CD8-positive, alpha-beta memory T cell (primary cell): Measurements from ENCODE around the gene SHISA7. TPM values are rescaled to one million over a fixed set of nuclear protein-coding genes. Genes with fewer than 3 reads are reported as not detected.

Source experiments
- CTCF ChIA-PET: fragments of 350-600 bp; sonication (Branson Sonifier 250); formaldehyde crosslinking; loops from one replicate; lab custom pipeline; 2021; ENCODE audit warnings: antibody characterized with exemption; lab: Charles Lee
- POLR2A ChIA-PET: fragments of 350-600 bp; sonication (Branson Sonifier 250); formaldehyde crosslinking; loops from one replicate; lab custom pipeline; 2021; ENCODE audit warnings: antibody characterized with exemption; lab: Charles Lee
- DNase-seq, 5 donors: peaks; one replicate each; pipeline versions ENCODE4 v3.0.0 to v3.0.0-alpha.2; 2020 to 2022; ENCODE audit warnings: mixed read lengths in 1 of 5
- H3K27ac ChIP-seq: one replicate; pipeline ENCODE4 v1.7.0; 2013; ENCODE audit warnings: low read depth, mild to moderate bottlenecking, low read length, moderate library complexity
- H3K27me3 ChIP-seq: 2 replicates; pipeline ENCODE4 v1.7.0; 2013; ENCODE audit warnings: low read length, mild to moderate bottlenecking; ENCODE audit not compliant: insufficient read depth, poor library complexity, severe bottlenecking
- H3K36me3 ChIP-seq: 2 replicates; pipeline ENCODE4 v1.7.0; 2013; ENCODE audit warnings: mild to moderate bottlenecking, low read length, moderate library complexity; ENCODE audit not compliant: insufficient read depth
- H3K4me1 ChIP-seq: 2 replicates; pipeline ENCODE4 v1.7.0; 2013; ENCODE audit warnings: mild to moderate bottlenecking, low read length, moderate library complexity; ENCODE audit not compliant: insufficient read depth
- H3K4me3 ChIP-seq: 2 replicates; pipeline ENCODE4 v1.7.0; 2013; ENCODE audit warnings: mild to moderate bottlenecking, low read length
- H3K9me3 ChIP-seq: 2 replicates; pipeline ENCODE4 v1.7.0; 2013; ENCODE audit warnings: mild to moderate bottlenecking, low read length
- H3K27ac Mint-ChIP-seq, 8 donors: one replicate each; pipeline ENCODE4 v1.8.0; 2020 to 2021; ENCODE audit warnings: mixed read lengths in 8 of 8, mild to moderate bottlenecking in 6 of 8, inconsistent platforms in 3 of 8, moderate library complexity in 3 of 8
- H3K27me3 Mint-ChIP-seq, 2 donors: one replicate each; pipeline ENCODE4 v1.8.0; 2020 to 2021; ENCODE audit warnings: mixed read lengths in 2 of 2, mild to moderate bottlenecking in 1 of 2, moderate library complexity in 1 of 2
- H3K36me3 Mint-ChIP-seq, 3 donors: one replicate each; pipeline ENCODE4 v1.8.0; 2020 to 2021; ENCODE audit warnings: mixed read lengths in 3 of 3, inconsistent platforms in 1 of 3, mild to moderate bottlenecking in 1 of 3
- H3K4me1 Mint-ChIP-seq, 3 donors: one replicate each; pipeline ENCODE4 v1.8.0; 2020 to 2021; ENCODE audit warnings: mixed read lengths in 3 of 3, inconsistent platforms in 1 of 3, mild to moderate bottlenecking in 1 of 3
- H3K4me3 Mint-ChIP-seq, 7 donors: one replicate each; pipeline ENCODE4 v1.8.0; 2020 to 2021; ENCODE audit warnings: mixed read lengths in 7 of 7, mild to moderate bottlenecking in 6 of 7, moderate library complexity in 4 of 7, inconsistent platforms in 2 of 7
- H3K9me3 Mint-ChIP-seq, 5 donors: one replicate each; pipeline ENCODE4 v1.8.0; 2020 to 2022; ENCODE audit warnings: mixed read lengths in 5 of 5, mild to moderate bottlenecking in 3 of 5, moderate library complexity in 2 of 5, inconsistent platforms in 1 of 5
- polyA plus RNA-seq: library from polyadenylated mRNA; unstranded; fragments of 300-500 nt; fragmentation: Illumina TruSeq; gene quantifications from one replicate; pipeline ENCODE4 v1.2.3, GENCODE V29; 2021
- total RNA-seq, 2 experiments: library from RNA; stranded (reverse); gene quantifications; one replicate each; pipeline ENCODE4 v1.2.3, GENCODE V29; 2021

SHISA7 gene
- total and polyA plus RNA-seq, 3 experiments from 2014 or later: not detected

DNA sequence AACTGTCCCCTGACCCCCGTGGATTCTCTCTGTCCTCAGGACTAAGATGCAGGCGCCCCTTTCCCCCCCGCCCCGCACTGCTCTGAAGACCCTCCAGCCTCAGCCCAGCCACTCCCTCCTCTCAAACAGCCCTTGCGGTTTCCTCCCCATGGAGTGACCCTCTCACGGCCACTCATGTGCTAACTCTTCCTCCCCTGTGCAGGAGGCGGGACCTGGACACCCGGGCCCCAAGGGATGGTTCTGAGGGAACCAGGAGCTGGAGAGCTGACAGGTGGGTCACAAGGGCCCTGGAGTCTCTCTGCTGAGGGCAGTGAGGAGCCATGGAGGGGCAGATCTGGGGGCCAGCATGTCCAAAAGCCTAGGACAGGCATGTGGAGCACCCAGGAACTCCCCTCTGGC lies 16.4 kb upstream of the SHISA7 start:
- Mint-ChIP-seq H3K36me3 (peaks cover 0 to 10% (median 3%) of the 10 kb centered on the region in 3 donors), H3K27ac (peak overlapping the region in 2 of 8 donors; percentile 23 to 68), H3K4me3 (peak overlapping the region in 4 of 7 donors; percentile 15 to 80 (median 52)), H3K4me1 (peaks cover 24 to 29% (median 25%) of the 10 kb centered on the region in 3 donors), H3K9me3 (no peaks in the 10 kb centered on the region), H3K27me3 (peaks cover 2 to 6% of the 10 kb centered on the region in 2 donors)
- CTCF ChIA-PET: interaction anchor here (1.4 to 2.6 kb wide), 3 partner anchors 8 to 168 kb away, joined by 3 to 10 read pairs (median 9); no protein-coding TSS in a partner anchor
- no peak overlapping the region for H3K4me3 ChIP-seq
- H3K36me3 ChIP-seq: no peaks in the 10 kb centered on the region
- peaks cover 5% of the 10 kb centered on the region for H3K4me1 ChIP-seq
- peak overlapping the region; percentile 82 for H3K27ac ChIP-seq
- no peaks in the 10 kb centered on the region for H3K27me3 ChIP-seq
- POLR2A ChIA-PET: no interaction called here
- H3K9me3 ChIP-seq: no peaks in the 10 kb centered on the region
- no peak for DNase-seq

DNA sequence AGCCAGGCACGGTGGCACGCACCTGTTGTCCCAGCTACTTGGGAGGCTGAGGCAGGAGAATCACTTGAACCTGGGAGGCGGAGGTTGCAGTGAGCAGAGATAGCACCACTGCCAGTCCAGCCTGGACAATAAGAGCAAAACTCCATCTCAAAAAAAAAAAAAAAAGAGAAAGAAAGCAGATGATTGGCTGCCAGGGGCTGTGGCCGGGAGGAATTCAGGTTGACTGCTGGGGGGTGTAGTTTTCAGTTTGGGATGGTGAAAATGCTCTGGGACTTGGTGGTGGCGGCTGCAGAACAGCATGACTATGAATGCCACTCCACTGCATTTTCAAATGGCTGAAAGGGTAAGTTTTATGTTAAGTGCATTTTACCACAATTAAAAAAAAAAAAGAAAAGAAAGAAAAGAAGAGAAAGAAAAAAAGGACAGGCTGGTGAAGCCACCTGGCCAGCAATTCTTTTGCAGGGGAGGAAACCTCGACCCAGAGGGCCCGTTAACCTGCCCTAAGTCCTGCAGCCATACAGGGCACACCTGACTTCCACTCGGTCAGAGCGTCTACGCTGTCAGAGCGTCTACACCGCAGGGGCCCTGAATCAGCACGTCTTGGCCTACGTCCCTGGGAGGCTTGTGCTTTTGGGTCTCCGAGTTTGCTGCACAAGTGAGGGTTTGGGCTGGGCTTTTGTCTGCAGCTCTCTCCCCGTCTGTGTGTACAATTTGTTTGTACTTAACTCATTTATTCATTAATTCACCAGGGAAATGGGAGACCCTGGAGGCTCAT lies 14.8 kb upstream of the SHISA7 start:
- no peak overlapping the region for H3K27ac ChIP-seq
- Mint-ChIP-seq H3K4me3 (peak overlapping the region in 1 of 7 donors; percentile 61), H3K36me3 (peaks cover 1 to 10% (median 7%) of the 10 kb centered on the region in 3 donors), H3K27ac (peak overlapping the region in 1 of 8 donors; percentile 31), H3K9me3 (no peaks in the 10 kb centered on the region), H3K27me3 (peaks cover 13 to 17% of the 10 kb centered on the region in 2 donors), H3K4me1 (peaks cover 29 to 38% (median 30%) of the 10 kb centered on the region in 3 donors)
- peaks cover 5% of the 10 kb centered on the region for H3K4me1 ChIP-seq
- no peaks in the 10 kb centered on the region for H3K9me3 ChIP-seq
- no peak overlapping the region for H3K4me3 ChIP-seq
- ChIA-PET POLR2A (no interaction called here), CTCF (interaction anchor here (2.4 to 2.6 kb wide), 2 partner anchors 9 to 46 kb away, joined by 9 to 10 read pairs; no protein-coding TSS in a partner anchor)
- no peaks in the 10 kb centered on the region for H3K27me3 ChIP-seq
- no peaks in the 10 kb centered on the region for H3K36me3 ChIP-seq
- DNase-seq: no peak

DNA sequence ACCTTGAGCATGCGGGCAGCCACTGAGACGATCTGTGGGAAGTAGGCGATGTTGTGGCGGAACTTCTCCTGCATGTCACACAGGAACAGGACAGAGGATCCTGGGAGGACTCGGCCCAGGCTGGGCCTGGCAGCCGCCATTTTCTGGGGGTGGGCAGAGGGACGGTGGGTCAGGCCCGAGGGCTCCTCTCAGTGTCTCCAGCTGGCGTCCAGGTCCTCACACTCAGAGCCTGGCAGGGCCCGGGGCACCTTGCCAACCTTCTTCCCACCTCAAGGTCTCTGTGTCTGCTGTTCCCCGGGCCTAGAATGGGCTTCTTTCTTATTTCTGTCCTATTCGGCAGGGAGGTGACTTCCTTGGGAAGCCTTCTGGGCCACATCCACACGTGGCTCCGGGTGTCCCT lies 13.2 kb upstream of the SHISA7 start:
- H3K36me3 Mint-ChIP-seq: peaks cover 1 to 7% (median 6%) of the 10 kb centered on the region in 3 donors
- H3K4me1 ChIP-seq: peaks cover 10% of the 10 kb centered on the region
- H3K4me3 Mint-ChIP-seq: no peak overlapping the region
- H3K4me3 ChIP-seq: no peak overlapping the region
- H3K36me3 ChIP-seq: no peaks in the 10 kb centered on the region
- peaks cover 4% of the 10 kb centered on the region for H3K27me3 ChIP-seq
- no peaks in the 10 kb centered on the region for H3K9me3 ChIP-seq
- ChIA-PET CTCF (no interaction called here), POLR2A (no interaction called here)
- H3K27ac Mint-ChIP-seq: no peak overlapping the region
- peaks cover 15 to 24% of the 10 kb centered on the region in 2 donors for H3K27me3 Mint-ChIP-seq
- peaks cover 19 to 35% (median 20%) of the 10 kb centered on the region in 3 donors for H3K4me1 Mint-ChIP-seq
- H3K9me3 Mint-ChIP-seq: no peaks in the 10 kb centered on the region
- DNase-seq: no peak
- no peak overlapping the region for H3K27ac ChIP-seq

DNA sequence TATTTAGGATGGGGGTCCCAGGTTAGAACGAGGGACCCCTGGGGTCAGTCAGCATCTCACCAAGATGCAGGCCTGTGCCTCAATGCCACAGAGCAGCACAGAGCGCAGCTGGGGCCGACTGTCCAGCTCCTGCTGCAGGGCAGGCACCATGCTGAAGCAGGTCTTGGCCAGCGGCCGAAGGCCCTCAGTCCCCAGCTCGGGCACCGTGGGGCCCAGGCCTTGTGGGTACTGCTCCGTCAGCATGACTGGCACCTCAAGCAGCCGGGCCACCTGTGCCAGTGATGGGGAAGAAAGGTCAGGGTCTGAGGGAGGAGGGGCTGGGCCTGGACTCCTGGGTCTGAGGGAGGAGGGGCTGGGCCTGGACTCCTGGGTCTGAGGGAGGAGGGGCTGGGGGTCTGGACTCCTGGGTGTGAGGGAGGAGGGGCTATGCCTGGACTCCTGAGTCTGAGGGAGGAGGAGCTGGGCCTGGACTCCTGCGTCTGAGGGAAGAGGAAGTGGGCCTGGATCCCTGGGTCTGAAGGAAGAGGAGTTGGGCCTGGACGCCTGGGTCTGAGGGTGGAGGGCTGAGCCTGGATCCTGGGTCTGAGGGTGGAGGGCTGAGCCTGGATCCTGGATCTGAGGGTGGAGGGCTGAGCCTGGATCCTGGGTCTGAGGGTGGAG lies 12.6 kb upstream of the SHISA7 start:
- Histone ChIP-seq H3K4me3 (no peak overlapping the region), H3K27ac (no peak overlapping the region), H3K9me3 (no peaks in the 10 kb centered on the region), H3K36me3 (no peaks in the 10 kb centered on the region), H3K27me3 (peaks cover 7% of the 10 kb centered on the region), H3K4me1 (peaks cover 10% of the 10 kb centered on the region)
- ChIA-PET CTCF (interaction anchor here (1.2 kb wide), 1 partner anchor 72 kb away, joined by 3 read pairs; the partner anchor contains the start of gene TMEM238), POLR2A (no interaction called here)
- Mint-ChIP-seq H3K4me3 (no peak overlapping the region), H3K36me3 (peaks cover 1 to 7% (median 6%) of the 10 kb centered on the region in 3 donors), H3K27me3 (peaks cover 16 to 28% of the 10 kb centered on the region in 2 donors), H3K4me1 (peaks cover 15 to 35% (median 17%) of the 10 kb centered on the region in 3 donors), H3K9me3 (no peaks in the 10 kb centered on the region), H3K27ac (no peak overlapping the region)
- DNase-seq: no peak

DNA sequence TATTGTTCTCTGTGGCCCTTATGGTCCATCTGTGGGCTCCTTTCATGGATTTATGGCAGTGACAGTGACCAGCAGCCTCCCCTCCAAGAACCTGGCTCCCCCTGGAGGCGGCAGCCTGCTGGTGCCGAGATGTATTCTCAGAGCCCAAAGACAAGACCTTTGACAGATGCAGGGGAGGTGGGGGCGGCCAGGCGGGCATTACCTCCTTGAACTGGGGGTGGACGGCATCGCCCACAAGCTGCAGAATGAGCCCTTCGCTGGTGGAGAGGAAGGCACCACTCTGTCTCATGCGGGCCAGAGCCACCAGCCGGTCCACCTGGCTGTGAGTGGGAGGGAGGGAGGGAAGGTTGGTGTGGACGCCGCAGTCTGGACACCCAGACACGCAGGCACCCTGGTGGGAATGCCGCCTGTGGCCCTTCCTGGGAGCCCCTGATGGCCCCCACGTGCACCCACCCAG lies 11.7 kb upstream of the SHISA7 start:
- peak in 2 of 5 donors; percentile 24 to 62 for DNase-seq
- Mint-ChIP-seq H3K27ac (peak overlapping the region in 1 of 8 donors; percentile 35), H3K36me3 (peaks cover 1 to 7% (median 6%) of the 10 kb centered on the region in 3 donors), H3K4me1 (peaks cover 6 to 30% (median 9%) of the 10 kb centered on the region in 3 donors), H3K4me3 (no peak overlapping the region), H3K9me3 (no peaks in the 10 kb centered on the region), H3K27me3 (peaks cover 19 to 32% of the 10 kb centered on the region in 2 donors)
- no peaks in the 10 kb centered on the region for H3K36me3 ChIP-seq
- no peak overlapping the region for H3K4me3 ChIP-seq
- H3K27me3 ChIP-seq: peaks cover 11% of the 10 kb centered on the region
- ChIA-PET POLR2A (no interaction called here), CTCF (interaction anchor here (1.2 to 1.4 kb wide), 2 partner anchors 71 to 153 kb away, joined by 3 to 4 read pairs; partner anchors contain the start of gene TMEM238)
- no peaks in the 10 kb centered on the region for H3K9me3 ChIP-seq
- H3K27ac ChIP-seq: no peak overlapping the region
- peaks cover 10% of the 10 kb centered on the region for H3K4me1 ChIP-seq

DNA sequence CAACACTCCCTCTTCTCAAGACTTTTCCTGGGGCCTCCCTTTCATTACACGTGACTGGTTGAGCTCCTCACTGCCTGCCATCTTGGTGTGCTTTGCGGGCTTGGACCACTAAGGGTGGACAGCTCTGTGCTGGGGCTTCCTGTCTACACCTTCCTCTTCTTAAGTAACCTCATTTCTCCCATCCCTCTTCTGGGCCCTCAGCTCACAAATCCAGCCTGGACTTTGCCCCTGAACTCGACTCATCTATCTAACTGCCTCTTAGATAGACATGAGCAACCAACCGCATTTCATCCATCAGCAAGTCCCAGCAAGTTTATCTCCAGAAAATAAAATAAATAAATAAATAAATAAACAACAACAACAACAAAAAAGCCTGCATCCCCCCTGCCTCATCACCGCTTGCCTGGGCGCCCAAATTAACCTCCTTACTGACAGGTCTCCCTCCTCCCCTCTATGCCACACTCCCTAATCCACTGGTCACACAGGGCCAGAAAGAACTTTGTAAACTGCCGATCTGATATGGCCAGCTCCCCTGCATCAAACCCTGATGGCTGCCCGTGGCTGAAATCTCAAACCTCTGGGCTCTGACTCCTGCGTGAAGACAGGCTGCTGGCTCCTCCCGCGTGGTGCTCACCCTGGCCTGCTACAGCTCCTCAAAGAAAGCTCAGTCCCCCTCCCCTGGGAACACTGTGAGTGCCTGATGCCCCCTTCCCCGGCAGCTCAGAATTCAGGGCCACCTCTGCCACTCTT lies 10.6 kb upstream of the SHISA7 start:
- H3K4me3 Mint-ChIP-seq: peak overlapping the region in 6 of 7 donors; percentile 17 to 76 (median 36)
- H3K27me3 ChIP-seq: peaks cover 11% of the 10 kb centered on the region
- H3K27ac Mint-ChIP-seq: peak overlapping the region in 4 of 8 donors; percentile 12 to 70 (median 48)

DNA sequence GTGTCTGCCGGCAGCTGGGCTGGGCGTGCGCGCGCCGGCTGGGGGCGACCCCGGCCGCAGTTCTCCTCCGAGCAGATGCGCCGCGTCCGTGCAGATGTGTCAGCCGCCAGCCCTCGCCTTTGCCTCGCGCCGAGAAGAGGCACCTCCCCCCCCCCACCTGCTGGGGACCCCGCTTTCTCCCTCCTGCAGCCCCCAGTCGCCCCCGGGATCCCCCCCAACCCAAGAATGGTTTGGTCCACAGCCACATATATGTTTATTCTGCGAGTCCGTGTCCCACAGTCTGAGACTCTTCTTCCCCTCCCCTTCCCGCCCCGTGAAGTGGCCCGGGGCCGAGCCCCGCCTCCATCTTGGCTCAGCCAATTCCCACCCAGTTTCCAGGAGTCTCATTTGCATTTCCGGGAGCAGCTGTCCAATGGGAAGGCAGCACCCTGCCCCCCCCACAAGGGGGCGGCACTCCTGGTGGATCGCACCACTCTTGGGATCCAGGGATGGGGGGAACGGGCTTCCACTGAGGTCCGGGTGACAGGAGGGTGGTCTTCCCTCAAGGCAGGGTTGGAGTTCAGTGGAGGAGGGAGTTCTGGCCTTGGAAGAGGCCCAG lies 9.7 kb upstream of the SHISA7 start:
- Mint-ChIP-seq H3K27me3 (peaks cover 20 to 32% of the 10 kb centered on the region in 2 donors), H3K4me1 (peaks cover 5 to 30% (median 9%) of the 10 kb centered on the region in 3 donors), H3K4me3 (peak overlapping the region in 2 of 7 donors; percentile 32 to 57), H3K27ac (peak overlapping the region in 1 of 8 donors; percentile 78), H3K9me3 (no peaks in the 10 kb centered on the region), H3K36me3 (peaks cover 1 to 7% (median 6%) of the 10 kb centered on the region in 3 donors)
- POLR2A ChIA-PET: interaction anchor here (1.3 kb wide), 1 partner anchor 23 kb away, joined by 3 read pairs; the partner anchor contains the start of gene ZNF628
- peaks cover 10% of the 10 kb centered on the region for H3K4me1 ChIP-seq
- CTCF ChIA-PET: interaction anchor here (1.1 to 1.7 kb wide), 4 partner anchors 15 to 312 kb away, joined by 3 to 8 read pairs (median 6); no protein-coding TSS in a partner anchor
- H3K9me3 ChIP-seq: no peaks in the 10 kb centered on the region
- no peak overlapping the region for H3K27ac ChIP-seq
- peak in 2 of 5 donors; percentile 21 to 40 for DNase-seq
- peaks cover 11% of the 10 kb centered on the region for H3K27me3 ChIP-seq
- no peaks in the 10 kb centered on the region for H3K36me3 ChIP-seq
- no peak overlapping the region for H3K4me3 ChIP-seq

More for the DNA sequence above, 10.6 kb upstream of the SHISA7 start:
- Mint-ChIP-seq H3K4me1 (peaks cover 5 to 30% (median 9%) of the 10 kb centered on the region in 3 donors), H3K27me3 (peaks cover 20 to 32% of the 10 kb centered on the region in 2 donors), H3K9me3 (no peaks in the 10 kb centered on the region), H3K36me3 (peaks cover 1 to 7% (median 6%) of the 10 kb centered on the region in 3 donors)
- Histone ChIP-seq H3K4me3 (no peak overlapping the region), H3K27ac (no peak overlapping the region), H3K36me3 (no peaks in the 10 kb centered on the region), H3K4me1 (peaks cover 10% of the 10 kb centered on the region), H3K9me3 (no peaks in the 10 kb centered on the region)
- POLR2A ChIA-PET: interaction anchor here (1.3 kb wide), 1 partner anchor 23 kb away, joined by 3 read pairs; the partner anchor contains the start of gene ZNF628
- CTCF ChIA-PET: interaction anchor here (1.0 to 1.7 kb wide), 5 partner anchors 14 to 313 kb away, joined by 3 to 8 read pairs (median 5); no protein-coding TSS in a partner anchor
- no peak for DNase-seq
